Upper lobe of left lung (tissue), 4 donors: ENCODE results near the gene GNG7.

Experiments
- EP300 ChIP-seq, 4 donors: sonication (generic); formaldehyde crosslinking; IDR thresholded peaks; one replicate each; pipeline ENCODE4 v1.5.1; 2017; ENCODE audit warnings: antibody characterized with exemption in 4 of 4, control low read depth in 2 of 4
- POLR2A ChIP-seq, 4 donors: fragments of 450-650 bp; IDR thresholded peaks; one replicate each; pipeline ENCODE4 v1.5.1; 2016 to 2017; ENCODE audit warnings: antibody characterized with exemption in 4 of 4, mild to moderate bottlenecking in 2 of 4
- POLR2AphosphoS5 ChIP-seq, 2 donors: sonication (generic); formaldehyde crosslinking; IDR thresholded peaks; one replicate each; pipeline ENCODE4 v1.5.1; 2017; ENCODE audit warnings: antibody characterized with exemption in 2 of 2
- TF ChIP-seq, protein P1 (sequence below), 6 experiments: fragments of 450-650 bp in 4 of 6; fragments of 200-600 bp in 2 of 6; sonication (generic) in 2 of 6; IDR thresholded peaks; one replicate each; pipeline ENCODE4 v1.5.1; 2016 to 2019; ENCODE audit warnings: antibody characterized with exemption in 6 of 6

DNA sequence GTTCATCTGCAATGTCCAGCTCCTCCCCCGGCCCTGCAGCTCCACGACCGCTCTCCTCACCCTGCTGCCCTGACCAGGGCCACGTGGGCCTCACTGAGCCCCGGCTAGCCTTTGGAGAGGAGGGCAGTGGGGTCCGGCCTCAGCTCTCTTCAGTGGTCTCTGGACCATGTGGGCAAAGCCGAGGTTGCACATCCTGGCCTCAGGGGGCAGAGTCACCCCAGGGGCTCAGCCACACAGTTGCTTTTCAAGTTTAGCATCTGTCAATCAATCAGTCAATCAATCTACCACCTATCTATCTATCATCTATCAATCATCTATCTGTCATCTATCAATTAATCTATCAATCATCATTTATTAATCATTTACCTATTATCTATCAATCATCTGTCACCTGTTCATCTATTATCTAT is 21.7 kb upstream of the GNG7 start:
- TF ChIP-seq EP300 (IDR thresholded peaks at IDR 0.05): no peak
- TF ChIP-seq, protein P1, sequence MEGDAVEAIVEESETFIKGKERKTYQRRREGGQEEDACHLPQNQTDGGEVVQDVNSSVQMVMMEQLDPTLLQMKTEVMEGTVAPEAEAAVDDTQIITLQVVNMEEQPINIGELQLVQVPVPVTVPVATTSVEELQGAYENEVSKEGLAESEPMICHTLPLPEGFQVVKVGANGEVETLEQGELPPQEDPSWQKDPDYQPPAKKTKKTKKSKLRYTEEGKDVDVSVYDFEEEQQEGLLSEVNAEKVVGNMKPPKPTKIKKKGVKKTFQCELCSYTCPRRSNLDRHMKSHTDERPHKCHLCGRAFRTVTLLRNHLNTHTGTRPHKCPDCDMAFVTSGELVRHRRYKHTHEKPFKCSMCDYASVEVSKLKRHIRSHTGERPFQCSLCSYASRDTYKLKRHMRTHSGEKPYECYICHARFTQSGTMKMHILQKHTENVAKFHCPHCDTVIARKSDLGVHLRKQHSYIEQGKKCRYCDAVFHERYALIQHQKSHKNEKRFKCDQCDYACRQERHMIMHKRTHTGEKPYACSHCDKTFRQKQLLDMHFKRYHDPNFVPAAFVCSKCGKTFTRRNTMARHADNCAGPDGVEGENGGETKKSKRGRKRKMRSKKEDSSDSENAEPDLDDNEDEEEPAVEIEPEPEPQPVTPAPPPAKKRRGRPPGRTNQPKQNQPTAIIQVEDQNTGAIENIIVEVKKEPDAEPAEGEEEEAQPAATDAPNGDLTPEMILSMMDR (IDR thresholded peaks at IDR 0.05): no peak
- TF ChIP-seq POLR2A (IDR thresholded peaks at IDR 0.05): no peak
- no peak for TF ChIP-seq POLR2AphosphoS5 (IDR thresholded peaks at IDR 0.05)
